ENCODE results near the gene CIDEC.
A peak's percentile ranks its signal among the peaks of the same experiment; 100 is the strongest.

The CIDEC gene

DNA sequence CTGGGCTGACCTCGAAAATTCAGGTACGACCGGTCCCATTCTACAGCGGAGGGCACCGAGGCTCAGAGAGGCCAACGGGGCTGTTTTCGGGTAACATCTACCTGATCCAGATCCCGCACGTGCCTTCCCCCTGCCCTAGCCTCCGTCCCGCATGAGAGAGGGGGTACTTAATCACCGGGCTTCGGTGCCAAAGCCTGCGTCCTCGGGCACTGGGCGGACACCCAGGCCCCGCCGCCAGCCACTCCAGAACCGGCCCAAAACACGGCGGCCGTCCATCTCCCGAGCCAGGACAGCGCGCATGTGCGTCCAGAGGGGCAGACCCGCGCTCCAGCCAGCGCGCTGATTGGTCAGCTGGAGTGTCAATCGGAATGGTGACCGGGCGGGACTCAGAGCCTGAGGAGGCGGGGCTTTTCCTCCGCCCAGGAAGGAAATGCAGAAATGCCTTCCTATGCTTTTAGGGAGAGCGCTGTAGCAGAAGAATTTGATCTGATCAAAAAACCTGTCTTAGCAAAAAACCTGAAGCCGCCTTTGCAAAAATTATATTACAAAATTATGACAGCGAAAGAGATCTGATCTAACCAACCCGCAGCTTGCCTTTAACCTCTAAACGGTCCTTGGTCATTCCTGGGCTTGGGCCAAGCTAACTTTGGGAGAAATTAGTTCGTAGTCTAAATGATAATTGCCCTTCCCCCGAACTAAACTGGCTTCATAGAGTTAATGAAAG, 36.2 kb downstream of the CIDEC start, which contains the start of gene RPUSD3:
Gene RPUSD3, minus strand, starts transcription at position 294 of the 724 bp plus-strand sequence. Its CDS starts 18 bp downstream, at position 276.
- DNase-seq = peak; percentile 88

DNA sequence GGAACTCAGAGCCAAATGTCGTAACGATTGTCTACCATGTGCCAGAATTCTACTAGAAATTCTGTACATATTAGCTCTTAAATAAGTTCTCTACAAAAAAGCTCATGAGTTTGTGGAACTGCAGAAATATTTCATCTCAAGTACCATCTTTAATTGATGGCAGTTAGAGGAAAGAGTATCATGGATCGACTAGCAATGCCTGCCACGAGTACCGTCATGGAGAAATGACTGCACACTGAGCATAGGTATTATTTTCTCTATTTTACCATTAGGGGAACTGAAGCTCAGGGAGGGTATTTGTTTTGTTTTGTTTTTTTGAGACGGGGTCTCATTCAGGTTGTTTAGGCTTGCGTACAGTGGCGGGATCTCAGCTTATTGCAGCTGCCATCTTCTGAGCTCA, 39.0 kb downstream of the CIDEC start:
- DNase-seq = no peak

DNA sequence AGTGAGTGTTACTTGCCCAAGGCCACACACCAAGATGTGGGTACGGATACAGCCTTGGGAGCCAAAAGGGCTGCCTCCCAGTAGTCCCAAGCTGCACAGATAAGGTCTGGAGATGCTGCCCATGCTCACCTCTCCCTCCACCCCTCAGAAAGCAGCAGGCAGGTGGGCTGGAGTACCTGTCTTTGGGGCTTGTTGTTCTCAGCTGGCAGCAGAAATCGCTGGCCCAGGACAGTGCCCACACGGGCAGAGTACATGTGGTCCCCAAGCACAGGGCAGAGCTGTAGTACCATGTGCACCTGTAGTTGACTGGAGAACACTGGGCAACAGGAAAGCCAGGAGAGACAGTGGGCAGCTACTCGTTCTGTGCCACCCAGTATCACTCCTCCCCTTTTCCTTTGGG, 41.2 kb downstream of the CIDEC start:
- DNase-seq = no peak

DNA sequence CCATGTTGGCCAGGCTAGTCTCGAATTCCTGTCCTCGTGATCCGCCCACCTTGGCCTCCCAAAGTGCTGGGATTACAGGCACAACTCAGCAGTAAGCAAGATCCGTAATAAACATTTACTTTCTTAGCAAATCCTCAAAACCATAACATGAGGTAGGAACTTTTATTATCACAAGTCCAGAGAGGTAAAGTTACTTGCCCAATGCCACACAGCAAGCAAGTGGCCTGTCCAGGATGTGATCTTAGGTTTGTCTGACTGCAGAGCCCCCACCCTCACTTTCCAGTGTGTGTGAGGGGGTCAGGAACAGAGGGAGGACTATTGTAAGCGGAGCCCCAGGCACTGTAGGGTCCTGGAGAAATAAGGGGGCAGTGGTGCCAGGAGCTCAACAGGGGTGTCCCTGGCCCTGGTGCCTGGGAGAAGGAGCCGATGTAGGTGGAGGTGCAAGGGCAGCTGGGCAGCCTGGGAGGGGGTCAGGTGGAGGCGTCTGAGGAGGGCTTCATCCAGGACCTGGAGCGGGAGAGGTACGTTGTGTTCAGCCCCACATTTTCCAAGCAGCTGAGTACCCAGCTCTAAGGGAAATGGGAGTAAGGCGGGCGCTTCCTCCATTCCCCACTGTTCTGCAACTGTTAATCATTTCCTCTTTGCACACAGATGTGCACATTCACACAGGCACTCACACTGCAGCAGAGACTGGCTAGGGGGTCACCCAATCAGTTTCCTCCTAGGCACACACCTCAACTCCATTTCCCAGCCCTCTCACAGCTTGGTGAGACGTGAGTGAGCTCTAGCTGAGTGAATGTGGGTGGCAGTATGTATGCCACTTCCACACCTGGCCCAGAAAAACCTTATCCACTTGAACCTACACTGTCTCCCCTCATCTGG, 42.1 kb downstream of the CIDEC start:
- DNase-seq = no peak

DNA sequence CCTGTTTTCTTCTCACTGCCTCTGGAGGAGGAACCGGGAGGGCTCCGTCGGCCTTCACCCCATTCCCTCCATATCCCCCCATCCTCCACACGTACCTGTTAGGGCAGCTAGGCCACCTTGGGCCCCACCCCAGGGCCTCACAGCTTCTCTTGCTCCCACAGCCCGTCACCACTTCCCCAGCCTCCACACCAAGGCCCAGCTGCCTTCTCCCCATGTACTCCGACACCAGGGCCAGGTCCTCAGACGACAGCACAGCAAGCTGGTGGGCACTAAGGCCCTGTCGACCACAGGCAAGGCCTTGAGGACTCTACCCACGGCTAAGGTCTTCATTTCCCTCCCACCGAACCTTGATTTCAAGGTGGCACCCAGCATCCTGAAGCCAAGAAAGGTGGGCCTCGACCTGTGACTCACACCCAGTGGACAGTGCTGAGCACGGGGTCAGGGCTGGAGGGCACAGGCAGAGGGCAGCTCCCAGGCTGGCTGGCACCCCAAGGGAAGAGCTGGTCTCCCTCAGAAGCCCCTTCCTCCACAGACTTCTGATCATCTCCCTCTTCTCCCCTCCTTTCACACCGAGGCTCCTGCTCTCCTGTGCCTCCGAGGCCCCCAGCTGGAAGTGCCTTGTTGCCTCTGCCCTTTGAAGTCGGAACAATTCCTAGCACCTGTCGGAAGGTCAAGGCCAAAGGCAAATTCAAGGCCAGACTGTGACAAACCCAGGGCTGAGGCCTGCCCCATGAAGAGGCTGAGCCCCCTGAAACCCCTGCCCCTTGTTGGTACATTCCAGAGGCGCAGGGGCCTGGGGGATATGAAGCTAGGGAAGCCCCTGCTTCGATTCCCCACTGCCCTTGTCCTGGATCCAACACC, 45.3 kb downstream of the CIDEC start:
- DNase-seq = no peak

DNA sequence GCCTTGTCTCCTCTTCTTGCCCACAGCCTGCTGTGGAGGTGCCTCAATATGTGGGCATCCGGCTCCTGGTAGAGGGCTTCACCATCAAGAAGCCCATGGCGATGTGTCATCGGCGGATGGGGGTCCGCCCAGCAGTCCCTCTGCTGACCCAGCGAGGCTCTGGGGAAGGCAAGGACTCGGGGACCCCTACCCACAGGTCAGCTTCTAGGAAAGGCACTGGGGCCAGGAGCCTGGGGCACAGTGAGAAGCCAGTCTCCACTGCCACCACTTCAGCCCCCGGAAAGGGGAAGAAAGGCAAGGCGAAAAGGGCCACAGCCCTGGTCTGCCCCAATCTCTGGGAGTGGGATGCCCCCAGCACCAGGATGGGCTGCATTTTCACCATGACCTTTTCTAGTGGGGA, 47.0 kb downstream of the CIDEC start:
- no peak for DNase-seq

DNA sequence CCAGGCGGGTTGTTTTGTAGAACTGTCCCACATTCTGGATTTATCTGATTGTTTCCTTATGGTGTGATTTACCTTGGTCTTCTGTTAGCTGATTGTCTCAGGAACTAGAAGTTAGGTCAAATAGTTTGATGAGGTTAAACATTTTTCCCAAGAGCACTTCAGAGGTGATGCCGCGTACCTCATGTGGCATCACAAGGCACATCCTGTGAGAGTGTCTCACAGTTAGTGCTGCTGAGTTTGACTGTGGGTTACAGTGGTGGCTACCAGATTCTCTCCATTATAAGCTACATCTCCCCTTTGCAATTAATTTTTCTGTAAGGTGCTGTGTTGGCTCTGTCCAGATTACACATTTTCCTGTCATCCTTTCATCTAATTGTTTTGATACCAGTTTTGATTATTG, 48.8 kb downstream of the CIDEC start:
- no peak for DNase-seq

DNA sequence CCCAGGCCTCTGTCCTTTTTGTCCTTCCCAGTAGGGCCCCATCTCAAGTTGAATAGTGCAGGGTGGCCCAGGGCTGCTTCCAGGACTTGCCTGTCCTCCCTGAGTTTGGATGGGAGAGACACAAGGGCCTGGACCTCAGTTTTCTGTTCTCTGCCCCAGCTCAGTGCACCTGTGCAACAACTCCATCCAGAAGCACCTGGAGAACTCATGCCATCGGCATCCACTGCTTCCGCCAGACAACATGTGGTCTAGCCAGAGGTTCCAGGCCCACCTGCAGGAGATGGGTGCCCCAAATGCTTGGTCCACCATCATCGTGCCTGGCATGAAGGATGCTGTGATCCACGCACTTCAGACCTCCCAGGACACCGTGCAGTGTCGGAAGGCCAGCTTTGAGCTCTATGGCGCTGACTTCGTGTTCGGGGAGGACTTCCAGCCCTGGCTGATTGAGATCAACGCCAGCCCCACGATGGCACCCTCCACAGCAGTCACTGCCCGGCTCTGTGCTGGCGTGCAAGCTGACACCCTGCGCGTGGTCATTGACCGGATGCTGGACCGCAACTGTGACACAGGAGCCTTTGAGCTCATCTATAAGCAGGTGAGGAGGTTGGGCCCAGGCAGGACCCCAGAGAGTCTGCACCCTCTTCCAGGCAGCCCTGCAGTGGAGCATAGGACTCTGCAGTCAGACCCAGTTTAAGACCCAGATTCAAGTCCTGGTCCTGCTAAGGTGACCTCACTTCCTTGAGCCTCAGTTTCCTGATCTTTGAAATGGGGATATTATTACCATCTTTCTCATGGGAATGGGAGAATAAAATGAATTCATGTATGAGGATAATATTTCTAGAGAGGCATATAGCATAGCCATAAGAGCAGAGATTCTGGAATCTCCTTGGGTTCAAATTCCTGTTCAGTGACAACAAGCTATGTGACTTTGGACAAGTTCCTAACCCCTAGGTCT, 51.0 kb downstream of the CIDEC start:
- no peak for DNase-seq

DNA sequence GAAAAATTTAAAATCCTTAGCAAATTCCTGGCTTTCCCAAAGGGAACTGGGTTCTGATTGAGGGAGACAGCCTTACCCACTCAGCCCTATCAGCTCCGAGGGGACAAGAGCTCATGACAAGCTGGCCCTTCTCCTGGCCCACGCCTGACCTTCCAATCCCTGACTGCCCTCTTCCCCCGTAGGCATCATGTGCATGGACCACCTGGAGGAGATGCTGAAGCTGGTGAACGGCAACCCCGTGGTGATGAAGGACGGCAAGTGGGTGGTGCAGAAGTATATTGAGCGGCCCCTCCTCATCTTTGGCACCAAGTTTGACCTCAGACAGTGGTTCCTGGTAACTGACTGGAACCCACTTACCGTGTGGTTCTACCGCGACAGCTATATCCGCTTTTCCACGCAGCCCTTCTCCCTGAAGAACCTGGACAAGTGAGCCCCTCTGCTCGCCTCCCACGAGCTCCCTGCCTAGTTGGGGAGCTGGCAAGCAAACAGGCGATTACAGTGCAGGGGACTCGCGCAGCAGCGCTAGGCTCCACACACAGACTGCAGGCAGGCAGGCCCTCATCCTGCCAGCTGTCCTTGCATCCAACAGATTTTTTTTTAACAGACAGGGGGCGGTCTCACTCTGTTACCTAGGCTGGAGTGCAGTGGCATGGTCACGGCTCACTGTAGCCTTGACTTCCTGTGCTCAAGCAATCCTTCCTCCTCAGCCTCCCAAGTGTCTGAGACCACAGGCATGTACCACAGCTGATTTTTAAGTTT, 53.1 kb downstream of the CIDEC start:
- DNase-seq = no peak

DNA sequence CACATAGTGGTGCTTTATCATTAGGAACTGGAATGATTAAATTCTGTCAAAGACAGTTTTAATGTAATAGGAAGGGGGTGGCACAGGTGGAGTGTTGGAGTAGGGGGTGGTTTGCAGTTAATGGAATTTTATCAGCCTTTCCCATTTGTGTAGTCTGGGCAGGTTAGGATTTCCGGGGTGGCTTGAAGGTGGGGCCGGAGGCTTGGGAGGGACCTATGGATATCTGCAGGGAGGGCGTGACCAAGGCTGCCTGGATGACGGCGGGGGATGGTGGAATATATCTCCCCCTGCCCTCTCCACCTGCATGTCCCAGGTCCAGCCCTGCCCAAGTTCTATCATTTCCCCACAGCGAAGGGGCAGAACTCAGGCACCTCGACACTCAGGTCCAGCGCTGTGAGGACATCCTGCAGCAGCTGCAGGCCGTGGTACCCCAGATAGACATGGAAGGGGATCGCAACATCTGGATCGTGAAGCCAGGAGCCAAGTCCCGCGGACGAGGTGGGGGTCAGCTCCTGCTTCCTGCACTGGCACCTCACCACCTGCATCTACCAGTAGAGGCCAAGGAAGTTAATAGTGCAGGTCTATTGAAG, 54.5 kb downstream of the CIDEC start:
- DNase-seq = no peak

DNA sequence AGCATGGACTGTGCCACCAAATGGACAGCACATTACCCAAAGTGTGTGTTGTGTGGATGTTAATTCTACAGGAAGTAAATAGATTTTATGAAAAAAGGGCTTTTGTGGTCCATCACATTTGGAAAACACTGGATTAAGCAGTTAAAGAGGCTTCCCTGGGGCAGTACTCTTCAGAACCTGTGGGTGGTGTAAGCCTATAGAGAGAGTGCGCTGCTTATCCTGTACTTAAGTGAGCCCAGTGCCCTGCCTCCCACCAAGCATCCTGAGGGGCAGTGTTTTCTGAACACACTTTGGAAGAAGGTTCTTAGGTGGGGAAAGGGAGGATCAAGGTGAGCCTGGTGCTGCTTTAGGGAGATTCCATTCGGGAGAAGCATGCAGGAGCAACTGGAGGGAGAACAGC, 59.1 kb downstream of the CIDEC start:
- DNase-seq = no peak

DNA sequence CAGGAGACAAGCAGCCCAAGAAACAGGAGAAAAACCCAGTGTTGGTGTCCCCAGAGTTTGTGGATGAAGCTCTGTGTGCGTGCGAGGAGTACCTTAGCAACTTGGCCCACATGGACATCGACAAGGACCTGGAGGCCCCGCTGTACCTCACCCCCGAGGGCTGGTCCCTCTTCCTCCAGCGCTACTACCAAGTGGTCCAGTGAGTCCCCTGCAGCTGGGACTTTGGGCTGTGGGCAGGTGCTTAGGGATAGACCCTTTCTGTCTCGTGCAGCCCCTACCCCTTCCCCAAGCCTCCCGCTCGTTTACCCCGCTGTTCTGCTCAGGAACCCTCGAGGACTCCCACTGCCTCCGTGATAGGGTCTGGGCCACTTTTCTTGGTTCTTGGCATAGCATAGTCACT, 59.5 kb downstream of the CIDEC start:
- no peak for DNase-seq

DNA sequence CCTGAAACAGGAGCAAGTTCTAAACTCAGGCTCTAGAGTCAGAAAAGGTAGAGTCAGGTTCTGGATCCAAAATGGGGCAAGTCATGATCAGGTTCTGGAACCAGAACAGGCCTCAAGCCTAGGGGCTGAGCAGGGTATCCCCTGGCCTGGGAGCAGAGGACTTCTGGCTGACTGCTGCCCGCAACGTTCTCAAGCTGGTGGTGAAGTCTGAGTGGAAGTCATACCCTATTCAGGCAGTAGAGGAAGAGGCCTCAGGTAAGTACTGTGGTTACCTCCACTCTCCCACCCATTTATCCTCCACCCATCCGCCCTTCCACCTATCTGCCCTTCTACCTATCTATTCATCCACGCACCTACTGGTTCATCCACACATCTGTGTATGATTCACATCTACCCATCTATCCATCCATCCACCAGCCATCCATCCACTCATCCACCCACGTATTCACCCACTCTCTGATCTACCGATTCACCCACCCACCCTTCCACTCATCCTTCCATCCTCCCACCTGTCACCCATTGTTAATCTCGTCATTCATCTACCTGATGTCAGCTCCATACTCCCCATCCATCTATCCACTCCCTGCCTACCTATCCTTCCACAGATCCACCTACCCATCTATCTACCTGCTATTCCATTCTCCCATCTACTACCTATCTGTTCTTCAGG, 61.3 kb downstream of the CIDEC start:
- no peak for DNase-seq

DNA sequence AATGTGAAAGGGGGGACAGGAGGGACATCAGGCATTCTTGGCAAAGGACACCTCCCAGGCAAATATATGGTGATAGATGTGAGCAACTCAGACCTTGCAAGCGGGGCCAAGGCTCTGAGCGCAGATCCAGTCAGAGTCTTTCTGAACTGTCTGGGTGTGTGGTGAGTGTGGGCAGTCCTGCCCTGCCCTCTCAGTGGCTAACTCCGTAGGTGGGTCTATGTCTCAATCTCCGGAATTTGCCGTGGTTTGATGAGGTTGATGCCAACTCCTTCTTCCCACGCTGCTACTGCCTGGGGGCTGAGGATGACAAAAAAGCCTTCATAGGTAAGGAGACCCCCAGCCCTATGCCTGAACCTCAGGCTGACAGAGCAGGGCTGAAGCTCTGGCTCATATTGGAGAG, 62.6 kb downstream of the CIDEC start:
- DNase-seq = no peak
